GM19023 (cell line): Measurements from ENCODE around the gene PPP2R1B.

Source experiments
- ATAC-seq: cut with Tn5 transposase; IDR thresholded peaks from one replicate; pipeline ENCODE4 v1.9.1; 2021; ENCODE audit warnings: mild to moderate bottlenecking, moderate library complexity; ENCODE audit not compliant: unreplicated experiment

The PPP2R1B gene

GRCh38 chr11:111749646-111750045, 16.5 kb downstream of the PPP2R1B start:
- ATAC-seq, result no peak

- ATAC-seq, result no peak
Observed at GRCh38 chr11:111748035-111748804, 18.0 kb downstream of the PPP2R1B start.

- no peak for ATAC-seq
Observed at GRCh38 chr11:111745719-111746504, 20.3 kb downstream of the PPP2R1B start.

- no peak for ATAC-seq
Observed at GRCh38 chr11:111743700-111744099, 22.5 kb downstream of the PPP2R1B start.

- no peak for ATAC-seq
Observed at GRCh38 chr11:111741751-111742150, 24.4 kb downstream of the PPP2R1B start.

GRCh38 chr11:111739299-111739698, 26.9 kb downstream of the PPP2R1B start:
- no peak for ATAC-seq

- ATAC-seq, result no peak
Observed at GRCh38 chr11:111737444-111738210, 28.6 kb downstream of the PPP2R1B start.

- no peak for ATAC-seq
Observed at GRCh38 chr11:111736621-111737443, 29.4 kb downstream of the PPP2R1B start.

GRCh38 chr11:111736181-111736590, 30.0 kb downstream of the PPP2R1B start:
- no peak for ATAC-seq

- no peak for ATAC-seq
Observed at GRCh38 chr11:111735262-111736116, 30.7 kb downstream of the PPP2R1B start.

- ATAC-seq, result no peak
Observed at GRCh38 chr11:111734954-111735261, 31.3 kb downstream of the PPP2R1B start.

- ATAC-seq, result no peak
Observed at GRCh38 chr11:111734101-111734953, 31.9 kb downstream of the PPP2R1B start.

GRCh38 chr11:111733611-111734088, 32.5 kb downstream of the PPP2R1B start:
- no peak for ATAC-seq

- ATAC-seq, result no peak
Observed at GRCh38 chr11:111733016-111733415, 33.2 kb downstream of the PPP2R1B start.

- no peak for ATAC-seq
Observed at GRCh38 chr11:111731821-111732220, 34.4 kb downstream of the PPP2R1B start.

- ATAC-seq, result no peak
Observed at GRCh38 chr11:111730871-111731591, 35.2 kb downstream of the PPP2R1B start.

GRCh38 chr11:111729831-111730311, 36.3 kb downstream of the PPP2R1B start:
- ATAC-seq, result no peak
